Nephron progenitor cell (in vitro differentiated cells): ENCODE measurements around the gene ADAMTS14.
A peak's percentile ranks its signal among the peaks of the same experiment; 100 is the strongest.

Source experiments
- DNase-seq: peaks from one replicate; pipeline ENCODE4 v3.0.0; 2021
- H3K27ac Mint-ChIP-seq: 2 replicates; pipeline ENCODE4 v1.8.0; 2021; ENCODE audit warnings: mild to moderate bottlenecking, moderate library complexity, mixed read lengths
- H3K27me3 Mint-ChIP-seq: 2 replicates; pipeline ENCODE4 v1.8.0; 2021; ENCODE audit warnings: mild to moderate bottlenecking, low read depth, mixed read lengths; ENCODE audit not compliant: poor library complexity
- H3K36me3 Mint-ChIP-seq: 2 replicates; pipeline ENCODE4 v1.8.0; 2021; ENCODE audit warnings: low read depth, mixed read lengths
- H3K4me1 Mint-ChIP-seq: 2 replicates; pipeline ENCODE4 v1.8.0; 2021; ENCODE audit warnings: mixed read lengths
- H3K4me3 Mint-ChIP-seq: 2 replicates; pipeline ENCODE4 v1.8.0; 2021; ENCODE audit warnings: mild to moderate bottlenecking, moderate library complexity, mixed read lengths
- H3K9me3 Mint-ChIP-seq: 2 replicates; pipeline ENCODE4 v1.8.0; 2021; ENCODE audit warnings: mild to moderate bottlenecking, moderate library complexity, mixed read lengths
- CTCF ChIP-seq: fragments of 200-600 bp; sonication (generic); IDR thresholded peaks from 2 replicates; pipeline ENCODE4 v1.5.0; 2021; ENCODE audit warnings: antibody characterized with exemption

ADAMTS14 gene

GRCh38 chr10:70688828-70689227, 16.5 kb downstream of the ADAMTS14 start:
- no peak for TF ChIP-seq CTCF
- Mint-ChIP-seq H3K27me3 (peaks cover 15% of the 10 kb centered on the region), H3K4me1 (peaks cover 35% of the 10 kb centered on the region), H3K27ac (no peak overlapping the region), H3K36me3 (peaks cover 12% of the 10 kb centered on the region), H3K4me3 (no peak overlapping the region), H3K9me3 (peaks cover 26% of the 10 kb centered on the region)
- no peak for DNase-seq

- no peak for DNase-seq
- Mint-ChIP-seq H3K27ac (no peak overlapping the region), H3K4me3 (no peak overlapping the region), H3K27me3 (peaks cover 15% of the 10 kb centered on the region), H3K4me1 (peaks cover 27% of the 10 kb centered on the region), H3K9me3 (peaks cover 26% of the 10 kb centered on the region), H3K36me3 (peaks cover 12% of the 10 kb centered on the region)
- TF ChIP-seq CTCF, result no peak
Measured at GRCh38 chr10:70689661-70690060, 17.4 kb downstream of the ADAMTS14 start.

GRCh38 chr10:70690589-70690988, 18.3 kb downstream of the ADAMTS14 start:
- TF ChIP-seq CTCF, result no peak
- peaks cover 13% of the 10 kb centered on the region for H3K27me3 Mint-ChIP-seq
- peaks cover 23% of the 10 kb centered on the region for H3K9me3 Mint-ChIP-seq
- peaks cover 18% of the 10 kb centered on the region for H3K4me1 Mint-ChIP-seq
- no peak for DNase-seq
- H3K36me3 Mint-ChIP-seq, result peaks cover 9% of the 10 kb centered on the region
- no peak overlapping the region for H3K4me3 Mint-ChIP-seq
- H3K27ac Mint-ChIP-seq, result no peak overlapping the region

- Mint-ChIP-seq H3K36me3 (peaks cover 5% of the 10 kb centered on the region), H3K4me1 (peaks cover 13% of the 10 kb centered on the region), H3K27me3 (peaks cover 11% of the 10 kb centered on the region), H3K27ac (no peak overlapping the region), H3K9me3 (peaks cover 18% of the 10 kb centered on the region), H3K4me3 (no peak overlapping the region)
- TF ChIP-seq CTCF, result no peak
- DNase-seq, result no peak
Measured at GRCh38 chr10:70691611-70692010, 19.3 kb downstream of the ADAMTS14 start.

- peaks cover 11% of the 10 kb centered on the region for H3K27me3 Mint-ChIP-seq
- H3K4me1 Mint-ChIP-seq, result peaks cover 13% of the 10 kb centered on the region
- no peak for DNase-seq
- no peak for TF ChIP-seq CTCF
- H3K27ac Mint-ChIP-seq, result no peak overlapping the region
- peaks cover 18% of the 10 kb centered on the region for H3K9me3 Mint-ChIP-seq
- no peak overlapping the region for H3K4me3 Mint-ChIP-seq
- peaks cover 5% of the 10 kb centered on the region for H3K36me3 Mint-ChIP-seq
Measured at GRCh38 chr10:70692043-70692603, 19.8 kb downstream of the ADAMTS14 start.

- no peak for DNase-seq
- peaks cover 11% of the 10 kb centered on the region for H3K27me3 Mint-ChIP-seq
- H3K9me3 Mint-ChIP-seq, result peaks cover 18% of the 10 kb centered on the region
- peaks cover 5% of the 10 kb centered on the region for H3K36me3 Mint-ChIP-seq
- no peak overlapping the region for H3K4me3 Mint-ChIP-seq
- peaks cover 13% of the 10 kb centered on the region for H3K4me1 Mint-ChIP-seq
- TF ChIP-seq CTCF, result no peak
- peak overlapping the region; percentile 30 for H3K27ac Mint-ChIP-seq
Measured at GRCh38 chr10:70693619-70694335, 21.5 kb downstream of the ADAMTS14 start.
